ENCODE results near the gene B3GALT6. TPM values are rescaled to one million over a fixed set of nuclear protein-coding genes. Genes with fewer than 3 reads are reported as not detected.

Gene B3GALT6
- total RNA-seq, 1 donor = 5.9 TPM

DNA sequence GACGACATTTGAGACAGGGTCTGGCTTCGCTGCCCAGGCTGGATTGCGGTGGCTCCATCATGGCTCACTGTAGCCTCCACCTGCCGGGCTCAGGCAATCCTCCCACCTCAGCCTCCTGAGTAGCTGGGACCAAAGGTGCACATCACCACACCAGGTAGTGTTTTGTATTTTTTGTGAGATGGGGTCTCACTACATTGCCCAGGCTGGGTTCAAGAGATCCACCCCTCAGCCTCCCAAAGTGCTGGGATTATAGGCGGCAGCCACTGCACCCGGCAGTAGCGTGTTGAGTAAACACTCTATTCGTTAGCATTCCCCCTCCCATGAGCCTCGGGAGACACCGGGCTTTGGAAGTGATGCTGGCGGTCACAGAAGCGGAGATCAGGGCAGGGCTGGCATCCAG, 21.3 kb downstream of the B3GALT6 start:
- Histone ChIP-seq H3K9me3 (ENCODE audit: low read depth, low read length) (no peaks in the 10 kb centered on the region), H3K4me1 (ENCODE audit: insufficient read depth, low read length) (peaks cover 8% of the 10 kb centered on the region), H3K4me3 (ENCODE audit: low read length) (no peak overlapping the region), H3K27me3 (ENCODE audit: insufficient read depth, low read length) (no peaks in the 10 kb centered on the region)

DNA sequence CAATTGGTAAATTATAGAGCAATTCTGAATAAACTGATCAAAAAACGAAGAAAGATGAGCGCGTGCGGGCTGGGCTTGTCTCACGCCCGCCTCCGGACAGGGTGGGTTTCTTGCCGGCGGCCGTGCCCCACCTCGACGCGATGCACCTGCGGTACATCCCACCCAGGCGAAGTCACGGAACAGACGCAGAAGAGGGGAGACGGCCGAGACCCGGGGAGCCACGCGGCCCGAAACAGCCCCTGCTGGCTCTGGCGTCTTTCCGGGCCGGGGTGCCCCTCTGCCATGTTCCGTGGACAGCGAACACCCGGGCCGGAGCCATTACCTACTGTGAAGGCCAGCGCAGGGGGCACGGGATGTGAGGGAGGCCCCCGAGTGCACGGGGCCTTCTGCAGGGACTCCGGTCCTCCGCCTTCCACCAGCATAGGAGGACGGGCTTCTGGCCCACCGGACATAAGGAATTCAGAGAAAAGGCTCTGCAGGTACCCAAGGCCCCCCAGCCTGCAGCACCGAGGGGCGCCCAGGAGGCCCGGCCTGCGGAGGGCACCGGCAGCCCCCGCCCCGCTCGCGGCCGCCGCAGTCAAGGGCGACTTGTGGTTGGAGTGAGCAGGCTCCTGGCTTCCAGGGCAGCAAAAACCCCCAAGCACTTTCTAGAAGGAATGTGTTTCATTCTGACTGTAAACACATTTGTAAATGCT, 22.1 kb downstream of the B3GALT6 start:
- Histone ChIP-seq H3K4me1 (ENCODE audit: insufficient read depth, low read length) (peaks cover 8% of the 10 kb centered on the region), H3K27me3 (ENCODE audit: insufficient read depth, low read length) (no peaks in the 10 kb centered on the region), H3K9me3 (ENCODE audit: low read depth, low read length) (no peaks in the 10 kb centered on the region), H3K4me3 (ENCODE audit: low read length) (no peak overlapping the region)

DNA sequence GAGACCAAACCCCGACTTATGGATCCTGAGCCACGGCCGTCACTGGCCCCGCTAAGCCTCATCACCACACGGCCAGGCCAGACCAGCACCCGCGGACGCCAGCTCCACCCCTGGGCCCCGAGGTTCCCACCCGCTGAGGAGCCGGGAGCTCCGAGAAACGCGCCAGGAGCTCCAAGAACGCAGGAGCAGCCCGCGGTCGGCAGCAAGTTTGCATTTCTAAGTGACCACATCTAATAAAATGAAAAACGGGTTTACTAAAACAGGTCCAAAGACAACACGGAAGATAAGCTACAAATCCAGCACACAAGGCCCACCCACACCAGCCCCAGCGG, 22.6 kb downstream of the B3GALT6 start:
- H3K4me3 ChIP-seq (ENCODE audit: low read length) = no peak overlapping the region
- no peaks in the 10 kb centered on the region for H3K9me3 ChIP-seq (ENCODE audit: low read depth, low read length)
- no peaks in the 10 kb centered on the region for H3K27me3 ChIP-seq (ENCODE audit: insufficient read depth, low read length)
- H3K4me1 ChIP-seq (ENCODE audit: insufficient read depth, low read length) = peaks cover 8% of the 10 kb centered on the region

DNA sequence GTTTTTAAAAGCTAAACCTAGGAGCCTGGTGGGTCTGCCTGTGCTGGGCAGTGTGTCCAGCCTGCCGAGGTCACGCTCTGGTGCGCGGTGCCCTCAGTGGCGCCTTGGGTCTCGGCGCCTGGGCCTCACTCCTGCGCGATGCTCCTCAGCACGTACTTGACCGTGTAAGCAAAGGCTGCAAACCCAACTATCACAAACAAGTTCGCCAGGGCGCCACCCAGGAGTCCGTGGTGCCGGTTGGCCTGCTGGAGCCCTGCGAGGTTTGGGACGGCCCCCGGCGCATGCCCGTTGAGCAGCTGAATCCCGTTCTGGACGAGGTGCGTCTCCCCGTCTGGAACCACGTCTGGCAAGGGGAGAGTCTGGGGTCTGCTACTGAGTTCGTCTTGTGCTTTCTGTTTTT, 23.0 kb downstream of the B3GALT6 start:
- no peaks in the 10 kb centered on the region for H3K9me3 ChIP-seq (ENCODE audit: low read depth, low read length)
- no peak overlapping the region for H3K4me3 ChIP-seq (ENCODE audit: low read length)
- no peaks in the 10 kb centered on the region for H3K27me3 ChIP-seq (ENCODE audit: insufficient read depth, low read length)
- peaks cover 8% of the 10 kb centered on the region for H3K4me1 ChIP-seq (ENCODE audit: insufficient read depth, low read length)

DNA sequence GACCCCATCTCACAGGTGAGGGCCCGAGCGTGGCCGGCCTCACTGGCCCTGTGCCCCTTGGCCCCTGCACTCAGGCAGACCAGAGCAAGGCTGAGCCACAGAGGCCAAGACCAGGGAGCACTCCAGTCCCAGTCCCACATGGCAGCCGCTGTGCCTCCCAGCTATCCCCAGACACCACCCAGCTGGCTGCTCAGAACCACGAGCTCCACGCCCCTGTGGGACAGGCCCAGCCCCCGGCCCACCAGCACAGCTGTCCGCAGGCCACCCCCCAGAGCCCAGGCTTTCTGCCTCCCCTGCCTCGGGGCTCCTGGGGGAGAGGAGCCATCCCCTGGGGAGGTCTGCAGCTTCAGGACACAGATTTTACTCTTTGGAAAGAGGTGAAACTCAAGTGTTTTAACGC, 23.6 kb downstream of the B3GALT6 start:
- Histone ChIP-seq H3K4me3 (ENCODE audit: low read length) (no peak overlapping the region), H3K27me3 (ENCODE audit: insufficient read depth, low read length) (no peaks in the 10 kb centered on the region), H3K9me3 (ENCODE audit: low read depth, low read length) (no peaks in the 10 kb centered on the region), H3K4me1 (ENCODE audit: insufficient read depth, low read length) (peaks cover 6% of the 10 kb centered on the region)

DNA sequence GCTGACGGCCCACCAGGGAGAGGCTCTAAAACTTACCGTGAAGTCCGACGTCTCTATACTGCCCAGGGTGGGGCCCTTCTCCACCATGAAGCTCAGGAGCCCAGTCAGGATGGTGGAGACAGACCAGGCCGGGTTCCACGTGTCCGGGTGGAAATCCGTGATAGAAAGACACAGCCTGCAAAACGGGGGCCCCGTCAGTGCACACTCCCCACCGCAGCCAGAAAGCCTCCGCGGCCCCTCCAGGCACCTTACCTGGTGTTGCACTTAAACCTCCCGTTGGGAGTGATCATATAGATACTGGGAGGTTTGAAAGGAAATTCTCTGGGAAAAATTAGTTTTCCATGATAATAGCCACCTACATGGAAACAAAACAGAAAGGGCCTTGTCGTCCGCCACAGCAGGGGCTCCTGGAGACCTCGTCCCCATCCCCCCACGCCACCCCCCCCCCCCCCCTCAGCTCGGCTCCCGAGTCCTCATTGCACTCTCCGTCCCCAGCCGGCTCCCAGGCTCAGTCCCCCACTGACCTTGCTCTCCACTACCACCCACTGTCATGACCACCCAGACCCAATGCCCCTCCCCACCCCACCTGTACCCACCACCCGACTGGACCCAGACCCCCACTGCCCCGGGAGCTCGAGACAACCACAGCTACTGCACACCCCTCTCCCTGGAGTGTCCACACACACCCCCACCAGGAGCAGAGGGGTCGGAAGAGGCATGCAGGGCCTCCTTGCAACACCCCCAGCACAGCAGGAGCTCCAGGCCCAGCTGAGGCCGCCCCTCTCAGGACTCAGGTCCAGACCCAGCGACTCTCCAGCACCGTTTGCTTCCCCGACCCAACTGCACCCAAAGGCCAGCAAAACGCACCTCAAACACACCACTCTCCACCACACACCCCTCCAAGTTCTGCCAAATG, 25.2 kb downstream of the B3GALT6 start:
- H3K4me3 ChIP-seq (ENCODE audit: low read length) = no peak overlapping the region
- H3K9me3 ChIP-seq (ENCODE audit: low read depth, low read length) = no peaks in the 10 kb centered on the region
- H3K4me1 ChIP-seq (ENCODE audit: insufficient read depth, low read length) = no peaks in the 10 kb centered on the region
- no peaks in the 10 kb centered on the region for H3K27me3 ChIP-seq (ENCODE audit: insufficient read depth, low read length)

DNA sequence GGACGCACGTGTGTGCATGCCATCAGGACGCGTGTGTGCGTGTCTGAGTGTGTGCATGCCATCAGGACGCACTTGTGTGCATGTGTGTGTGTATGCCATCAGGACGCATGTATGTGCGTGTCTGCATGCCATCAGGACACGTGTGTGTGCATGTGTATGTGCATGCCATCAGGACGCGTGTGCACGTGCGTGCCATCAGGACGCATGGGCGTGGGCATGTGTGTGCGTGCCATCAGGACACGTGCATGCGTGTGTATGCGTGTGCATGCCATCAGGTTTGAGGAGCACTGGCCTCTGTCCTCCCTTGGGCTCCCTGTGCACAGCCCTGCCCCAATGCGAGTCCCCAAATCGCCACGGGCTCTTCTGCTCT, 27.1 kb downstream of the B3GALT6 start:
- H3K27me3 ChIP-seq (ENCODE audit: insufficient read depth, low read length) = no peaks in the 10 kb centered on the region
- H3K4me3 ChIP-seq (ENCODE audit: low read length) = no peak overlapping the region
- no peaks in the 10 kb centered on the region for H3K4me1 ChIP-seq (ENCODE audit: insufficient read depth, low read length)
- no peaks in the 10 kb centered on the region for H3K9me3 ChIP-seq (ENCODE audit: low read depth, low read length)

DNA sequence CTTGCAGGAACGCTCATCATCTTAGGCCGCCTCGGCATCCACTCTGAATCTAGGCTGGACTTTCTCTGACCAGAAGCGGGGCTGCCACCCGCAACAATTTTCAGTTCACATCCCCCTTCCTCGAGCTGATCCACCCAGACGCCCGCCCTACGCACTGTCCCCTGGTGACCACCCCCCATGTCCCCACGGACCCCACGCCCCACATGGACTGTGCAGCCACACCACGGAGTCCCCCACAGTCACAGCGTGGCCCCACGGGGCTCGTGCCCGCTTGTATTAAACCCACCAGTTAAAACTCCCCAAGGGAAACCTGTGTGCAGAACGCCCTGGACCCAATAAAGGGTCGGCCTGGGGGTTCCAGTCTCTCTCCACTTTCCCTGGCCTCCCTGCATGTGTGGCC, 27.5 kb downstream of the B3GALT6 start:
- Histone ChIP-seq H3K4me1 (ENCODE audit: insufficient read depth, low read length) (no peaks in the 10 kb centered on the region), H3K27me3 (ENCODE audit: insufficient read depth, low read length) (no peaks in the 10 kb centered on the region), H3K9me3 (ENCODE audit: low read depth, low read length) (no peaks in the 10 kb centered on the region), H3K4me3 (ENCODE audit: low read length) (no peak overlapping the region)

DNA sequence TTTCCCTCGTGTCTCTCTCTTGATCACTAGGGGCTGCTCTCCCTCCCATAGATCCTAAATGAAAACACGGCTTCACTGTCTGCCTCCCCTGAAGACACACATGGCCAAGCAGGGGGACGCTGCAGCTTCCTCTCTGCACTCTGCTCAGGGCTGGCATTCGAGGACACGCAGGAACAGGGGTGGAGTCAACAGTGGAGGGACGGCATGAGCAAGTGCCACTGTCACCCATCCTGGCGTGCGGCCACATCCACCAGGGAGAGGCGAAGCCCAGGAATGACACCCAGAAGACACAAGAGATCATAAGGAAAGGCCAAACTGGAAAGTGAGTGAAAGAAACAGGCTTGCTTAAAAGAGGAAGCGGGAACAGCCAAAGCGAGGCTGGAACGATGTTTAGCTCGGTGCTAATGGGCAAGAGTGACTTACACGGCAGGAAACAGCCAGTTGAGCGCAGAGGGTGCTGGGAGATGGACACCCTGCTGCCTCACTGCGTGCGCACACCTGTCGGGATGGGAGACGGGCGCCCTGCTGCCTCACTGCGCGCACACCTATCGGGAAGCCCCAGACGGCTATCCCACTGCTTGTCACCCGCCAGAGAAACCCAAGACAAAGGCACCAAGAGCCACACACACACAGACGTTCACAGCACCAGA, 28.0 kb downstream of the B3GALT6 start:
- no peaks in the 10 kb centered on the region for H3K27me3 ChIP-seq (ENCODE audit: insufficient read depth, low read length)
- H3K4me1 ChIP-seq (ENCODE audit: insufficient read depth, low read length) = no peaks in the 10 kb centered on the region
- no peaks in the 10 kb centered on the region for H3K9me3 ChIP-seq (ENCODE audit: low read depth, low read length)

DNA sequence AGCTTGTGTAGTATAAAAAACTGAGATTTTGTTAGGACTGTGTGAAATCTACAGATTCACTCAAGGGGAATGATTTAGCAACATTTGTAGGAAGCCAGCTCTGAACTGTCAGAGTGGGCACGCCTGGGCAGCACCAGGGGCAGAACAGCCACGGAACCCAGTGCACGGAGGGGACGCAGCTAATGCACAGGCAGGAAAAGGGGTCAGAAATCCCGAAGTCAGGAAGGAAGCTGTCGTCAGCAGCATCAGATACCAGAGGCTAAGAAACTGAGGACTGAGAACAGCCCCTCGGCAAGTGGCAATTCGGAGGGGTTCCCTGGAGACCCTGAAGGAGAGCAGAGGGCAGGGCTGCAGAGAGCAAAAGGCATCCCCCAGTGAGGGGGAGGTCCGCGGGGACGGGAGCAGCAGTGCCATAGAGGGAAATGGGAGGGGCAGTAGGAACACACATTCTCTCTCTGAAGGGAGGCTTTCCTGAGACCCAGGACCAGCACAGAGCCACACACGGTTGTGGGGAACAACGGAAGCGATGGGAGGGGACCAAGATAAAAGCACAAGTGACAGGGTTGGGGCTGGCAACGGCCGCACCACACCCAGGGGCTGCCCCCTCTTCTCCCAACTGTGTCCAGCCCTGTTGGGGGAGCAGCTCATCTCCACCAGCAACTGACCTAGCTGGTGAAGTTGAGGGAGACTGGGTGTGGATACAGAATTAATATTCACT, 29.0 kb downstream of the B3GALT6 start:
- H3K9me3 ChIP-seq (ENCODE audit: low read depth, low read length) = no peaks in the 10 kb centered on the region
- no peaks in the 10 kb centered on the region for H3K4me1 ChIP-seq (ENCODE audit: insufficient read depth, low read length)
- no peaks in the 10 kb centered on the region for H3K27me3 ChIP-seq (ENCODE audit: insufficient read depth, low read length)
- no peak overlapping the region for H3K4me3 ChIP-seq (ENCODE audit: low read length)

More for the DNA sequence above, 28.0 kb downstream of the B3GALT6 start:
- no peak overlapping the region for H3K4me3 ChIP-seq (ENCODE audit: low read length)

DNA sequence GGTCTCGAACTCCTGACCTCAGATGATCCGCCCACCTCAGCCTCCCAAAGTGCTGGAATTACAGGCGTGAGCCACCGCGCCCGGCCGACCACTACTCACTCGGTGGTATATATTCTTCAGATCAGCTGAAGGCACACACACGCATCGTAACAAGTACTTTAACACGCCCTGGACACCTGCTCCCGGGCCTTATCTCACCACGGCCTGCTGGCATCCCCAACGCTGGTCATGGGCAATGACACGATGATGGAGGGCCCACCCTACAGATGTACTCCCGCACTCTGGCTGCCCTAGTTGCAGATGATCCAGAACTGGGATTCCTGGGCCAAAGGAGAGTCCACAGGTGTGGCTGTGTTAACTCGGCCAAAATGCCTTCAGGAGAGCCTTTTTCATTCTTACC, 30.0 kb downstream of the B3GALT6 start:
- Histone ChIP-seq H3K27me3 (ENCODE audit: insufficient read depth, low read length) (no peaks in the 10 kb centered on the region), H3K4me1 (ENCODE audit: insufficient read depth, low read length) (no peaks in the 10 kb centered on the region), H3K9me3 (ENCODE audit: low read depth, low read length) (no peaks in the 10 kb centered on the region), H3K4me3 (ENCODE audit: low read length) (no peak overlapping the region)

DNA sequence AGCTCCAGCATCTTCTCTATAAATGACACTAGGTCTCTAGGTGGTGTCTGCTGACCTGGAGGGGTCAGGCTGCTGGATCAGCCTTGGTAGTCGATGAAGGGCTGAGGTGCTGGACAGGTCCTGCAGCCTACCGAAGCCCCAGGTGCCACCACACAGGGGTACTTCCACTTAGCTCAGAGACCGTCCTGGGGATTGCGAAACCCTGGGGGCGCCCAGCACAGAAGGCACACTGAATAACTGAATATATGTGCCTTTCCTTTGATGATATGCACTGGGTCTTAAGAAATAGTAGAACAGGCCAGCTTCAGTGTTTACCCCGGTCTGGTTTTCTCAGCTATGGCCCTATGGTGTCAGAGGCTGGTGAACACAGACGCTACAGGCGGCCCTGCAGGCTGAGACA, 30.7 kb downstream of the B3GALT6 start:
- Histone ChIP-seq H3K4me1 (ENCODE audit: insufficient read depth, low read length) (no peaks in the 10 kb centered on the region), H3K9me3 (ENCODE audit: low read depth, low read length) (no peaks in the 10 kb centered on the region), H3K4me3 (ENCODE audit: low read length) (no peak overlapping the region), H3K27me3 (ENCODE audit: insufficient read depth, low read length) (no peaks in the 10 kb centered on the region)

DNA sequence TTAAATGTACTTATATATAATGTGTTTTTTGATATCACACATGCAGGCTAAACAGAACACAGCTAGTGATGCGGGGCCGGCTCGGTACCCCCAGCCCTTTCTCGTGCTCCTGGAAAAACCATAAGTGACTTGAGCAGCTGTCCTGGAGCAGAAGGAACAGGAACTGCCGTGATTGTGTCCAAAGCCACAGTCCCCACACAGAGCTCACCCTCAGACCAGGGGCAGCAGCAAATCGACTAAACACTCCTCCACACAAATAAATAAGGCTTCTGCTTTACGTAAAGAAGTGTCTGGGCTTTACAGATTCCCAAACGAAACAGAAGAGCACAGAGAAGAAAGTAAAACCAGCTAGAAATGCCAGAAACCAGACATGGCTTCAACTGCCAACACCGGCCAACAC, 32.0 kb downstream of the B3GALT6 start:
- H3K4me3 ChIP-seq (ENCODE audit: low read length) = no peak overlapping the region
- H3K27me3 ChIP-seq (ENCODE audit: insufficient read depth, low read length) = no peaks in the 10 kb centered on the region
- H3K4me1 ChIP-seq (ENCODE audit: insufficient read depth, low read length) = no peaks in the 10 kb centered on the region
- H3K9me3 ChIP-seq (ENCODE audit: low read depth, low read length) = no peaks in the 10 kb centered on the region

DNA sequence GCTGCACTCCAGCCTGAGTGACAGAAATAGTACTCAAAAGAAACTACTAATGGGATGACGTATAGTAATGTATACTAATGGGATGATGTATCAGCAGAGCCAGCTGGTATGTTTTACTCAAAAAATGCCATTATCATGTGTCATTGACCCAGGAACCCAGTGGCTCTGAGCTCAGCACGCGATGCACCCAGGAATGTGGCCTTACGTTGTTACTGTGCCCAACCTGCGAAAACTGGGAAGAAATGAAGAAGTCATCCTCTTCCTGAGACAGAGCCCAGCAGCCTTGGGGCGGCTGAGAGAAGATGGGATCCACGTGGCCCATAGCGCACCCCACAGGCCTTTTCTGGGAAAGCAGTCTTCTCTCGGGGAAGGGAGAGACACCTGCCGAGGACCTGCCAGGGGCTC, 32.8 kb downstream of the B3GALT6 start:
- no peaks in the 10 kb centered on the region for H3K9me3 ChIP-seq (ENCODE audit: low read depth, low read length)
- H3K27me3 ChIP-seq (ENCODE audit: insufficient read depth, low read length) = no peaks in the 10 kb centered on the region
- no peak overlapping the region for H3K4me3 ChIP-seq (ENCODE audit: low read length)
- H3K4me1 ChIP-seq (ENCODE audit: insufficient read depth, low read length) = peaks cover 2% of the 10 kb centered on the region
